GM12873 (cell line): Measurements from ENCODE around the gene STK25.

Source experiments
- TF ChIP-seq, protein P1 (sequence below): IDR thresholded peaks from 2 replicates; pipeline ENCODE4 v1.5.1; 2012; ENCODE audit warnings: low read depth, mild to moderate bottlenecking, moderate library complexity, low read length, control low read depth; ENCODE audit not compliant: insufficient read depth; ENCODE audit errors: missing control alignments

STK25 gene

DNA sequence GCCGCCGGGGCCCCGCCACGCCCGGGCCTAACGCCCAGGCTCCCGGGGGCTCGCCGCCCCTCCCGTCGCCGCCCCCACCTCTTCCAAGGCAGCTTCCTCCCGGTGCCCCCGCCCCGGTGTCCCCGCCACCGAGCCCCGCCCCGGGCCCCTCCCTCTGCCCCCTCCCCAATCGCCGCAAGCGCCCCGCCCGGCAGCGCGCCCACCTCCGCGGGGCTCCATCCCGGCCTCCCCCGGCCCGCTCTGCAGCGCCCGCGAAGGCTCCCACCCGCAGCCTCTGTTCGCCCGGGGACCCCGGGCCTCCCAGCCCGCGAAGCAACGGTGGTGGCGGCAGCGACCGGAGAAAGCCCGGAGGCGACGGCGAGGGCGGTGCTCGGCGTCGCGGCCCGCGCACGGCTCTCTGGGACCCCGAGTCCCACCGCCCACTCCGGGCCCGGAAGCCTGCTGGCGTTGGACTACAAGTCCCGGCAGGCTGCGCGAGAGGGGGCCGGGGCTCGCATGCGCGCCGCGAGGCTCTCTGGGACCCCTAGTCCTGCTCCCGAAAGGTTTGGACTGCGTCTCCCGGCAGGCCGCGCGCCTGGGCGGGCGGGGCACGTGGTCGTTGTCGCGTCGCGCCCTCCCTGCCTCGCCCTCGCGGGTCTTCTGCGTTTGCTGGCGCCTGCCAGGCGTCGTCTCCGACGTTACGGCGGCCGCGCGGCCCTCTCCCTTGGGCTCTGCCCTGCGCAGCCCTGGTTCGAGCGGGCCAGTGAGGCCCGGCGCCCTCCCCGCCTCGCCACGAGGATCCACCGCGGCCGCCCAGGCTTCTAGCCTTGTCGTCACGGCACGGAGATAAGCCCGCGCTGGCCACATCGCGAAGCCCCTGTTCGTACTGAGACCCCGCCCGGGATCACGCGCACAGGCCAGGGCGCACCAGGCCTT, at the start of gene STK25:
STK25 (minus strand) TSS at position 345 of the 915 bp plus-strand sequence. CDS start 549 bp downstream, outside the sequence.
- TF ChIP-seq, protein P1, sequence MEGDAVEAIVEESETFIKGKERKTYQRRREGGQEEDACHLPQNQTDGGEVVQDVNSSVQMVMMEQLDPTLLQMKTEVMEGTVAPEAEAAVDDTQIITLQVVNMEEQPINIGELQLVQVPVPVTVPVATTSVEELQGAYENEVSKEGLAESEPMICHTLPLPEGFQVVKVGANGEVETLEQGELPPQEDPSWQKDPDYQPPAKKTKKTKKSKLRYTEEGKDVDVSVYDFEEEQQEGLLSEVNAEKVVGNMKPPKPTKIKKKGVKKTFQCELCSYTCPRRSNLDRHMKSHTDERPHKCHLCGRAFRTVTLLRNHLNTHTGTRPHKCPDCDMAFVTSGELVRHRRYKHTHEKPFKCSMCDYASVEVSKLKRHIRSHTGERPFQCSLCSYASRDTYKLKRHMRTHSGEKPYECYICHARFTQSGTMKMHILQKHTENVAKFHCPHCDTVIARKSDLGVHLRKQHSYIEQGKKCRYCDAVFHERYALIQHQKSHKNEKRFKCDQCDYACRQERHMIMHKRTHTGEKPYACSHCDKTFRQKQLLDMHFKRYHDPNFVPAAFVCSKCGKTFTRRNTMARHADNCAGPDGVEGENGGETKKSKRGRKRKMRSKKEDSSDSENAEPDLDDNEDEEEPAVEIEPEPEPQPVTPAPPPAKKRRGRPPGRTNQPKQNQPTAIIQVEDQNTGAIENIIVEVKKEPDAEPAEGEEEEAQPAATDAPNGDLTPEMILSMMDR, result no peak

DNA sequence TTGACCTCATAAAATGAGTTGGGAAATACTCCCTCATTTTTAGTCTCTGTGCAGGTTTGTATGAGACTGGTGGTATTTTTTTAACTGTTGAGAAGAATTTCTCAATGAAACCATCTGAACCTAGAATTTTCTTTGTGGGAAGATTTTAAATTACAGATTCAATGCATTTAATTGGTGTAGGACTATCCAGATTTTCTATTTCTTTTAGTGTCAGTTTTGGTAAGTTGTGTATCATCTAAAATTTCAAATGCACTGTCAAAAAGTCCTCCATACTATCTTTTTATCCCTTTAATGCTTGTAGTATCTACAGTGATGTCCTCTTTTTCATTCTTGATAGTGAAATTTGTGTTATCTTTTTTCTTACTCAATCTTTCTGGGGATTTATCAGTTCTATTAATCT, 48.4 kb upstream of the STK25 start:
- TF ChIP-seq, protein P1, result no peak

DNA sequence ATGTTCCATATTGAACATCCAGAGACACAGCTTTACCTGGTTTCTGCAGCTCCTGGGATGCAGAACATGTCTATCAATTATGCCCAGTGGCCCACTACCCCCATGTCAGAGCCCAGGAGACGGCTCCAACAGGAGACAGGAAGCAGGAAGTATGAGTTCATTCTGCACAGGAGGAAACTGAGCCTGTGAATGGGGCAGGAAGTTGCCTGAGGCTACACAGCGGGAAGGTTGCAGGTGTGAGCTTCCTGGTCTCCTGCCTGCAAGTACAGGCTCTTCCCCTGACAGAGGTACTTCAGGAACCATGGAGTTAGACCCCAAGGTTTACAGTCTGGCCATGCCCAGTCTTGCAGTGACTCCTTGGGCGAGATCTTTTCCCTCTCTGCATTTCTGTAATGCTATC, 47.3 kb upstream of the STK25 start:
- TF ChIP-seq, protein P1, result no peak

DNA sequence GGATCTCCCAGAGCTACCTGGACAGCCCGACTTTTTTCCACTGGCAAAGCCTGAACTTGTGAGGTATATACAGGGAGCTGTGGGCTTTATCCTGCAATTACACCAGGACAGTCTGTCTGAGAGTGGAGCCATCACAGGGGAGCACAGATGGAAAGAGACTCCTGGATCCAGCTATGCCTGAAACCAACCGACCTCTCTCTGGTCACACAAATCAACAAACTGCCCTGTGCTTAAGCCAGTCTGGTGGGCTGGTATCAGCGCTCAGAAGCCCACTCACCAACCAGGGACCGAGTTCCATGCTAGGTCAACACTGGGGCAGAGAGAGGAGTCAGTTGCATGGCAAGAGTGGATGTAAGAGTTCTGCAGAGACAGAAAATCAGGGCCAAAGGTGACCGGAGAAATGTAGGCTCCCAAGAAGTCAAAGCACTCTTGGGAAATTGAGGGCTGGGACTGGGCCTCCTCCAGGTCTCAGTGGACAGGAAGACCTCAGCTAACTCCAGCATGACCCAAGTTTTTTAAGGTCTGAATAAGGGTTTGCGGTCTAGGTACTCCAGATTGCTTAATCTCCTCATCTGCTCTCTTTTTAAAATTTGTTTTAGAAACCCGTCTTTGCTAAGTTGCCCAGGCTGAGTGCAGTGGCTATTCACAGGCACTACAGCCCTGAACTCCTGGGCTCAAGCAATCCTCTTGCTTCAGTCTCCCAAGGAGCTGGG, 46.4 kb upstream of the STK25 start:
- TF ChIP-seq, protein P1, result no peak

DNA sequence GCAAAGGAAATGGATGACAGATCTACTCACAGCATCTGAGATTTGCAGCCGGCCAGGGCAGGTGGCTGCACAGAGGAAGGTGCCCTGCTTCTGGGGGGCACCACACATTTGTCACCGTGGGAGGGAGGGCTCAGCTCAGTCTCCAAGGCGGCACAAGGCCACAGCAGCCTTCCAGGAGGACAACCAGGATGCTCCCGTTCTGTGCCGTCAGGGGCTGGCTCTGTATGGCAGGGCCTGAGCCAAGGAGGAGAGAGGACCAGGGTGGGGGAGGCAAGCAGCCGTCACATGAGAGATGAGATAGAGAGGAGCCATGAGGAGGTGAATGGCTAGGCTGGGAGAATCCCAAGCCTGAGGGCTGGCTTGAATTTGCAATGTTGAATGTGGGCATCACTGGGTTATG, 45.6 kb upstream of the STK25 start:
- TF ChIP-seq, protein P1, result no peak

DNA sequence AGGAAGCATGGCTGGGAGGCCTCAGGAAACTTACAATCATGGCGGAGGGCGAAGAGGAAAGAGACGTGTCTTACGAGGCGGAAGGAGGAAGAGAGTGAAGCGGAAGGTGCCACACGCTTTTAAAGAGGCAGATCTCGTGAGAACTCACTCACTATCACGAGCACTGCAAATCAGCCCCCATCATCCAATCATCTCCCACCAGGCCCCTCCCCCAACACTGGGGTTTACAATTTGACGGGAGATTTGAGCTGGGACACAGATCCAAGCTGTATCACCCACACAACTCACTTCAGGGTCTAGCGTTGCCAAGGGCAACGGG, 45.1 kb upstream of the STK25 start:
- TF ChIP-seq, protein P1, result no peak

DNA sequence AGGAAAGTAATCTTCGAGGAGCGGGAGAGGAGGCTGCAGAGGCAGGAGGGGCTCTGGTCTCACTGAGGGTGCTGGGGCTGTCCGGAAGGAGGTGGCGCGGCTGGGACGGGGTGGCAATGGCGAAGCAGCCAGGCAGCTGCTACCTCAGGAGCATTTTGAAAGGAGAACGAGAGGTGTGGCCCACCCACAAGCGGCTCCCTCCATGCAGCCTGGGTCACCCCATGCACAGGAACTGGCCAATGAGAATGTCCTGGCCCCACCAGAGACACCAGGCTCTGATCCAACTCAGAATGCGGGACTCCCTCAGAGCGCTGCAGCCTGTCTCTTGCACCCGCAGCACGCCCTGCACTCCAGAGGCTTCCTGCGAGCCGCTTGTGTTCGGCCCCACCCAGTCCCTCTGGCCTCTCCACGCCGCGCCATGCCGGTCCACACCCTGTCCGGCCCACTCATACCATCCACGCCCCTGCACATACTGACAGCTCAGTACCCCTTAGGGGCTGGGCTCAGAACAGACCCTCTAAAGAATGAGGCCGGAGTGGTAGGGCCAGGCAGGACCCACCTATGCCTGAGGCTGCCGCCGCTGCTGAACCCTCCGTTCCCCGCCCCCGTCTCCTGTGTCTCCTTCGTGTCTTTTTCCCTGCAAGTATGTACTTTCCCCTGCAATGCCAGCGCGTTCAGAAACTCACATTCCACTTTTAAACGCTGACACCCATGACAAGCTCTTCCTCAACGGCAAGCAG, 43.8 kb upstream of the STK25 start:
- TF ChIP-seq, protein P1, result no peak
